OCI-LY7 (cell line): ENCODE data around the gene XRRA1. TPM values are rescaled to one million over a fixed set of nuclear protein-coding genes. Genes with fewer than 3 reads are reported as not detected.

Experiments used
- BruUV-seq: library from RNA; stranded (reverse); fragments of 400-500 nt; replicated peaks from 2 replicates; lab custom pipeline; 2021; lab: Mats Ljungman, UMichigan
- CTCF ChIA-PET: fragments of 300-600 bp; sonication (Branson Sonifier 250); formaldehyde crosslinking; loops from one replicate; lab custom pipeline; 2022; ENCODE audit warnings: antibody characterized with exemption; ENCODE audit not compliant: unreplicated experiment; lab: Charles Lee
- POLR2A ChIA-PET: fragments of 300-600 bp; sonication (Branson Sonifier 250); formaldehyde crosslinking; loops from one replicate; lab custom pipeline; 2022; ENCODE audit warnings: antibody characterized with exemption; lab: Charles Lee
- DNase-seq: peaks from one replicate; pipeline ENCODE4 v3.0.0-alpha.2; 2015; ENCODE audit warnings: low spot score
- H2AFZ ChIP-seq: fragments of 200-600 bp; sonication (generic), shearing (Covaris generic); 2 replicates; pipeline ENCODE4 v1.6.1; 2014; ENCODE audit warnings: mild to moderate bottlenecking, antibody characterized with exemption, low read length, moderate library complexity
- H3K27ac ChIP-seq: fragments of 200-600 bp; sonication (generic); 2 replicates; pipeline ENCODE4 v1.5.1; 2014; ENCODE audit warnings: mixed run types, low read depth, mild to moderate bottlenecking, moderate library complexity, low read length, inconsistent platforms; ENCODE audit not compliant: poor library complexity, severe bottlenecking
- H3K36me3 ChIP-seq: fragments of 200-600 bp; sonication (generic); 2 replicates; pipeline ENCODE4 v1.6.1; 2014; ENCODE audit warnings: mild to moderate bottlenecking, antibody characterized with exemption, low read length, moderate library complexity, mixed read lengths; ENCODE audit not compliant: insufficient read depth
- H3K4me1 ChIP-seq: fragments of 200-600 bp; sonication (generic); 2 replicates; pipeline ENCODE4 v1.5.1; 2014; ENCODE audit warnings: mild to moderate bottlenecking, low read length; ENCODE audit not compliant: insufficient read depth, poor library complexity, severe bottlenecking
- H3K4me2 ChIP-seq: fragments of 200-600 bp; sonication (generic); 2 replicates; pipeline ENCODE4 v1.6.1; 2014; ENCODE audit warnings: mild to moderate bottlenecking, low read length
- H3K4me3 ChIP-seq: fragments of 200-600 bp; sonication (generic); 2 replicates; pipeline ENCODE4 v1.5.1; 2014; ENCODE audit warnings: mild to moderate bottlenecking, low read depth, low read length; ENCODE audit not compliant: poor library complexity, severe bottlenecking
- H3K79me2 ChIP-seq: fragments of 200-600 bp; sonication (generic); 2 replicates; pipeline ENCODE4 v1.6.1; 2016; ENCODE audit warnings: low read depth, mild to moderate bottlenecking, low read length, moderate library complexity, mixed read lengths; ENCODE audit not compliant: insufficient read depth
- H3K9me2 ChIP-seq: fragments of 200-600 bp; sonication (generic); 2 replicates; pipeline ENCODE4 v1.6.1; 2016; ENCODE audit warnings: mild to moderate bottlenecking, low read length, mixed read lengths; ENCODE audit not compliant: insufficient read depth
- H3K9me3 ChIP-seq: fragments of 200-600 bp; sonication (generic); 2 replicates; pipeline ENCODE4 v1.6.1; 2014; ENCODE audit warnings: mild to moderate bottlenecking, mixed run types, low read length, mixed read lengths
- H4K20me1 ChIP-seq: fragments of 200-600 bp; sonication (generic); 2 replicates; pipeline ENCODE4 v1.6.1; 2014; ENCODE audit warnings: mild to moderate bottlenecking, antibody characterized with exemption, low read length, moderate library complexity, mixed read lengths; ENCODE audit not compliant: insufficient read depth
- CTCF ChIP-seq: fragments of 200-600 bp; sonication (generic); conservative IDR thresholded peaks from 2 replicates; pipeline ENCODE4 v1.5.1; 2014; ENCODE audit warnings: mild to moderate bottlenecking, antibody characterized with exemption, low read length, moderate library complexity, mixed read lengths
- EZH2phosphoT487 ChIP-seq: fragments of 200-600 bp; sonication (generic); IDR thresholded peaks from 2 replicates; pipeline ENCODE4 v1.6.1; 2018; ENCODE audit warnings: low read depth, borderline replicate concordance, mild to moderate bottlenecking, mixed run types, antibody characterized with exemption, low read length, moderate library complexity, mixed read lengths
- intact Hi-C: fragments of 100-400 bp; cut with micrococcal nuclease; formaldehyde crosslinking; loops from one replicate; pipeline ENCODE4 v1.10.0; 2022; ENCODE audit not compliant: unreplicated experiment
- total RNA-seq, 2 experiments: library from RNA; depleted of rRNA in 1 of 2; stranded (reverse); fragments of >200 nt in 1 of 2; shearing (Covaris generic) in 1 of 2; gene quantifications; 2 replicates each; pipeline ENCODE4 v1.2.3, GENCODE V29; 2014 to 2022

The XRRA1 gene
- total RNA-seq, 2 experiments from 2014 or later = 20.3 to 29.1 TPM

- Histone ChIP-seq H3K27ac (no peak overlapping the region), H3K9me2 (no peaks in the 10 kb centered on the region), H3K79me2 (no peaks in the 10 kb centered on the region), H3K36me3 (peaks cover 79% of the 10 kb centered on the region), H3K4me1 (peaks cover 8% of the 10 kb centered on the region), H2AFZ (no peak overlapping the region), H3K4me2 (no peak overlapping the region), H3K4me3 (no peak overlapping the region), H4K20me1 (no peaks in the 10 kb centered on the region), H3K9me3 (no peaks in the 10 kb centered on the region)
- no TSS peak for BruUV-seq
- no peak for DNase-seq
- TF ChIP-seq EZH2phosphoT487 (no peak), CTCF (no peak)
- intact Hi-C loops = no loop called here
- ChIA-PET POLR2A (interaction anchor here (1.0 kb wide), 1 partner anchor 41 kb away, joined by 4 read pairs; no protein-coding TSS in a partner anchor), CTCF (no interaction called here)
These were observed 39.1 kb downstream of the XRRA1 start for GRCh38 chr11:74909812-74910211.

- Histone ChIP-seq H3K9me2 (no peaks in the 10 kb centered on the region), H4K20me1 (no peaks in the 10 kb centered on the region), H3K27ac (no peak overlapping the region), H3K4me3 (no peak overlapping the region), H3K4me2 (no peak overlapping the region), H2AFZ (no peak overlapping the region), H3K79me2 (no peaks in the 10 kb centered on the region), H3K9me3 (no peaks in the 10 kb centered on the region), H3K4me1 (peaks cover 8% of the 10 kb centered on the region), H3K36me3 (peaks cover 75% of the 10 kb centered on the region)
- no TSS peak for BruUV-seq
- ChIA-PET POLR2A (interaction anchor here (0.9 to 1.0 kb wide), 2 partner anchors 41 to 100 kb away, joined by 3 to 4 read pairs; no protein-coding TSS in a partner anchor), CTCF (no interaction called here)
- TF ChIP-seq CTCF = no peak
- intact Hi-C loops = no loop called here
- no peak for DNase-seq
These were observed 39.5 kb downstream of the XRRA1 start for GRCh38 chr11:74909385-74909784.

- no peak overlapping the region for H2AFZ ChIP-seq
- H3K4me2 ChIP-seq = no peak overlapping the region
- no peaks in the 10 kb centered on the region for H3K79me2 ChIP-seq
- peaks cover 8% of the 10 kb centered on the region for H3K4me1 ChIP-seq
- H3K9me3 ChIP-seq = peaks cover 19% of the 10 kb centered on the region; the same call in 1 of the 2 replicates
- no TSS peak for BruUV-seq
- CTCF ChIA-PET = no interaction called here
- H4K20me1 ChIP-seq = no peaks in the 10 kb centered on the region
- H3K4me3 ChIP-seq = no peak overlapping the region
- peaks cover 68% of the 10 kb centered on the region for H3K36me3 ChIP-seq
- DNase-seq = no peak
- POLR2A ChIA-PET = no interaction called here
- TF ChIP-seq CTCF (no peak), EZH2phosphoT487 (no peak)
- no peak overlapping the region for H3K27ac ChIP-seq
- intact Hi-C loops = no loop called here
- no peaks in the 10 kb centered on the region for H3K9me2 ChIP-seq
These were observed 43.6 kb downstream of the XRRA1 start for GRCh38 chr11:74905326-74905725.
